CD4-positive, alpha-beta T cell treated with Interleukin-2 at 100 ng/mL for 4 hours (primary cell): ENCODE data around the gene GPR17.

Source experiments
- DNase-seq: peaks from one replicate; pipeline ENCODE4 v3.0.0-alpha.2; 2020; ENCODE audit warnings: low spot score

Gene GPR17

DNA sequence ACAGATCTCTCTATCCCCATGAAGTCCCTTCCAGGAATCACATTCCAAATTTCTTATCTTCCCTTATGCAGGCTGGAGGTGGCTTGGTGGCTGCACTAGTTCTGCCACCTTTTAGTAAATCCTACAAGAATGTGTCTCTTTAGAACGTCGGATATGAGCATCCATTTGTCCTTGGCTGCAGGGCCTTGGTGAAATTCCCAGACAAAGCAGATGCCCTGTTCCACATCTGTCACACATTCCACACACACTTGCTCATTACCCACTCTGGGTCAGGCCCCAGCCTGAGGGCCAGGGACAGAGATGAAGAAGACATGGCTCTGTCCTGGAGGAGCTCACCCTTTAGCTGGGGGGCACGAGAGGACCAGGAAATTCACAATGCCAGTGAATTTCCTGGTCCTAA is 31.2 kb upstream of the GPR17 start:
- no peak for DNase-seq

DNA sequence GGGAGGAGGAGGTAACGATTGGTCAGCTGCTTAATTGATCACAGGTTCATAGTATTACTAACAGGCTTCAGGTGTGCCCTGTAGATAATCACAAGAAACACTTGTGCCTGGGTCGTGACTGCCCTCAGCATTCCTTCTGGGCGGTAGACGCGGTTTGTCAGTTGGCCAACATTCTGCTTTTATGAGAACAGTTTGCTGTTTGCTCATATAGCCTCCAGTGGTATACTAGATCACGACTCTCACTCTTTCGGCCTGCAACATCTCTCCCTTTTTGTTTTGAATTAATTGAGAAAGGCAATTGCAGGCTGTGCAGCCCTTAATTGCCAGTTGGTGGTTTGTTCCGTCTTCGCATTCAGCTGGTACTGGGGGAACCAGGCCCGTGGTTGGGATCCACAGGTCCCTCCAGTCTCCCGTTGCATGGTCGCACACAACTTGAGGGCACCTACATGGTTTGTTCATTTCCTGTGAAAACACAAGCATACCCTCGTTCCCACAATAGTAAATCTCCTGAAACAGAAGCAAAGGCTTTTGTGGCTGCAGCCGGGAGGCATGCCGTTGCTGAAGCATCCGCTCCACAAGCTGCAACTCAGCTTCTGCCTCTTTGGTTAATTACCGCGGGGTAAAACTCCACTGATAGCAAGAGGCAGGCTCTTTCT is 30.3 kb upstream of the GPR17 start:
- DNase-seq = no peak

DNA sequence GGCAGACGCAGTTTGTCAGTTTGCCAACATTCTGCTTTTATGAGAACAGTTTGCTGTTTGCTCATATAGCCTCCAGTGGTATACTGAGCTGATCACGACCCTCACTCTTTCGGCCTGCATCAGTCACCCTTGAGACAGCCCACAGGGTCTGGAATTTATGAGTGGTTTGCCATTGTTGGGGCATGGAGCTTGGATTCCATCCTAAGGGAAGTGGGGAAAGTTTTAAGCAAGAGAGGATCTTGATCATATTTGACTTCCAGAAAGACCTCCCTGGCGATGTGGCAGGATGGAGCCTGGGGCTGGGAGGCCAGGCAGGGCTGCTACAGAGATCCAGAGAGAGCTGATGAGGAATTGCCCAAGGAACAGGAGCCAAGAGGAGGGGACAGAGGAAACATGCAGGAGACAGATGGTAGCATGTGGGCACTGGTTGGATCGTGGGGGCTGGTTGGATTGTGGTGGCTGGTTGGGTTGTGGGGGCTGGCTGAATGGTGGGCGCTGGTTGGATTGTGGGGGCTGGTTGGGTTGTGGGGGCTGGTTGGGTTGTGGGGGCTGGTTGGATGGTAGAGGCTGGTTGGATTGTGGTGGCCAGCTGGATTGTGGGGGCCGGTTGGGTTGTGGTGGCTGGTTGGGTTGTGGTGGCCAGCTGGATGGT is 27.3 kb upstream of the GPR17 start:
- no peak for DNase-seq

DNA sequence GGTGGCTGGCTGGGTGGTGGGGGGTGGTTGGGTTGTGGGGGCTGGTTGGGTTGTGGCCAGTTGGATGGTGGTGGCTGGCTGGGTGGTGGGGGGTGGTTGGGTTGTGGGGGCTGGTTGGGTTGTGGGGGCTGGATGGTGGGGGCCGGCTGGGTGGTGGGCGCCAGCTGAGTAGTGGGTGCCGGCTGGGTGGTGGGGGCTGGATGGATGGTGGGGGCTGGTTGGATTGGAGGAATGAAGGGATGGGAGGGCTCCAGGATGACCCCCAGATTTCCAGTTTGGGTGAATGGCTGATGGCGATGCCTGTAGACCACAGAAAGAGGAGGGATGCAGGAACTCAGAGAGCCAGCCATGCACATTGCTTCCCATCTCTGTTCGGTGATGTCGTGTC is 26.8 kb upstream of the GPR17 start:
- no peak for DNase-seq

DNA sequence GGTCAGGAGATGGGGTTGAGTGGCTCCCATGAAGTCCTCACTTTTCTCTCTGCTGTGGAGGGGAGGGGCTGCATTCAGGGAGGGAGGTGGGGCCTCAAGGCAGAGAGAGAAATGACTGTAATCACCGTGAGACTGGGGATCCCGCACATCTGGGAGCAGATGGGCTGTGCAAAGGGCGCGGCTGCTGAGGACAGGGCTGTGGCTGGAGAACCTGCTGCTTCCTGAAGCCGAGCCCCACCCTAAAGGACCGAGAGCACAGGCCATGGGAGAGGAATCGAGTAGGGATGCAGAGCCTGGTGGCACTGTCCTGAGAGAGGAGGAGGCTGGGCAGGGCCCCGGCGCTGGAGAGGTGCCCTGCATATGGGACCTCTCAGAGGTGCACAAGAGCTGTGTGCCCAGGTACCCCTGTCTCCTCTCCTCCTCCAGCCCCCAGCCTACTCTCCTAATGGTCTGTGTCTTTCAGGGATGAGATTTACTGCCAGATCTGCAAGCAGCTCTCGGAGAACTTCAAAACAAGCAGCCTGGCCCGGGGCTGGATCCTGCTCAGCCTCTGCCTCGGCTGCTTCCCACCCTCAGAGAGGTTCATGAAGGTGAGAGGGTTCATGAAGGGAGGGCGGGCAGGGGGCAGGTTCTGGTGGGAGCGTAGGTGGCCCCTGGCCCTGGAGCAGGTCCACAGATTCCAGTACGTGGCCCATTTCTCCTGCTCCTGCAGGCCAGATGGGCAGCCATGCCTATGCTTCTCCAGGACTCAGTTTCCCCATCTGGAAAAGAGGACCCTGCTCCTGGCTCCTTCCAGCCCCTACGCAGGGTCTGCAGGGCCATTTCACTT is 25.9 kb upstream of the GPR17 start:
- no peak for DNase-seq

DNA sequence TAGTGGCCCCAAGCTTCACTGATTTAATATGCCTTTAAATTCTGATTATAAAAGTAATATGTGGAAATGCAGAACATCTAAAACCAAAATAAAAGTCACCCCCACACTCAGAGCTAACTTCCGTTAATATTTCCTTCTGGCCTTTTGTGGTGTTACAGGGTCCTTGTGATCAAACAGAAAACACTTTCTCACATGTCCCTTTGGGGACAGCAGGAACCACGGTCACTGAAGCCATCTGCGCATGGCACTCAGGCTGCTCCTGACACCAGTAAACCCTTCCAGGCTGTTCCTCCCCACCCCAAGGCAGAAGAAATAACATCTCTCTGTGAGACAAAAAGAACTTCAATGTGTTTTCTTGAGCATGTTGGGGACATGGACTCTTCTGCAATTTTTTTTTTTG is 25.1 kb upstream of the GPR17 start:
- no peak for DNase-seq

DNA sequence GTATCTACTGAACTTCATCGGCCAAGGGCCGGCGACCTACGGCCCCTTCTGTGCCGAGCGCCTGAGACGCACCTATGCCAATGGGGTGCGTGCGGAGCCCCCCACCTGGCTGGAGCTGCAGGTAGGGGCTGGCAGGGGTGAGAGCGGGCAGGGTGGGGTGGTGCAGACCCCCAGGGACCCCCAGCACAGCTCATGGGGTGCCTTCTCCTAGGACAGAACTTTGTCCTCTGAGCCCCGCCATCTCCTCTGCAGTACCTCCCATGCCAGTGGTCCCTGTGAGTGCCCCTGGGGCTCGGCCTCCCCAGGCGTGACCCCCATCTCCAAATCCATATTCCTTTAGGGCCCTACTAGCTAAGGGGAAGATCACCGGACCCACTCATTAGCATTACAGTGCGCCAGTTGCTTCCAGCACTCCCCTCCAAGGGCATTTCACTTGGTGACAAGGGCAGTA is 23.9 kb upstream of the GPR17 start:
- DNase-seq = no peak

DNA sequence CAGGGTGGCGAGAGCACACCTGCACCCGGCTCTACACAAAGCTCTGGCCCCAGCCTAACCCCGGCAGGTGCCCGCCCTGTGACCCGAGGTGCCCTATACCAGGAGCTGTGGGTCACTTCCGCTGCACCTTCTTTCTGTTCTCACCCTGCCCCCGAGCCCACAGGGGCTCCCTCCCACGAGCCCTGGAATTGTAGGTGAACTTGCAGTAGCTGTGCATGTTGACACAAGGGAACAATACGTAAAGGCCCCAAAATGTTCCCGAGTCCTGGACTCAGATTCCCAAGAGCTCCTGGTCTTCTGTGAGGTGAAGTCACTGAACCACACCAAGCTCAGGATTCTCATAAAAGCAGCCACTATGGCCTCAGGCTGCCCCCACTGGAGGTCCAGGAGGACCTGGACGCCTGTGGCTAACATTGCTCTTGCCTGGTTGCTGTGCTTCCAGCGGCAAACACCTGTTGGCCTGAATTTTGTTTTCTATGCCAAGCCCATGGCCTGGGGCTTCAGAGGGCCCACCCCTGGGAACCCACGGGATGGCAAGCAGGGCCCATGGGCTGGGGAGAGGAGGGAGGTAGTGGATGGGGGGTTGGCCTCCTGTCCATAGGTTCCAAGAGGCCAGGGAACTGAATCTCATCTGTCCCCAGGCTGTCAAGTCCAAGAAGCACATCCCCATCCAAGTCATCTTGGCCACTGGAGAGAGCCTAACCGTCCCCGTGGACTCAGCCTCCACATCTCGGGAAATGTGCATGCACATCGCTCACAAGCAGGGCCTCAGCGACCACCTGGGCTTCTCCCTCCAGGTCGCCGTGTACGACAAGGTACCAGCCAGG is 23.2 kb upstream of the GPR17 start:
- DNase-seq = no peak

DNA sequence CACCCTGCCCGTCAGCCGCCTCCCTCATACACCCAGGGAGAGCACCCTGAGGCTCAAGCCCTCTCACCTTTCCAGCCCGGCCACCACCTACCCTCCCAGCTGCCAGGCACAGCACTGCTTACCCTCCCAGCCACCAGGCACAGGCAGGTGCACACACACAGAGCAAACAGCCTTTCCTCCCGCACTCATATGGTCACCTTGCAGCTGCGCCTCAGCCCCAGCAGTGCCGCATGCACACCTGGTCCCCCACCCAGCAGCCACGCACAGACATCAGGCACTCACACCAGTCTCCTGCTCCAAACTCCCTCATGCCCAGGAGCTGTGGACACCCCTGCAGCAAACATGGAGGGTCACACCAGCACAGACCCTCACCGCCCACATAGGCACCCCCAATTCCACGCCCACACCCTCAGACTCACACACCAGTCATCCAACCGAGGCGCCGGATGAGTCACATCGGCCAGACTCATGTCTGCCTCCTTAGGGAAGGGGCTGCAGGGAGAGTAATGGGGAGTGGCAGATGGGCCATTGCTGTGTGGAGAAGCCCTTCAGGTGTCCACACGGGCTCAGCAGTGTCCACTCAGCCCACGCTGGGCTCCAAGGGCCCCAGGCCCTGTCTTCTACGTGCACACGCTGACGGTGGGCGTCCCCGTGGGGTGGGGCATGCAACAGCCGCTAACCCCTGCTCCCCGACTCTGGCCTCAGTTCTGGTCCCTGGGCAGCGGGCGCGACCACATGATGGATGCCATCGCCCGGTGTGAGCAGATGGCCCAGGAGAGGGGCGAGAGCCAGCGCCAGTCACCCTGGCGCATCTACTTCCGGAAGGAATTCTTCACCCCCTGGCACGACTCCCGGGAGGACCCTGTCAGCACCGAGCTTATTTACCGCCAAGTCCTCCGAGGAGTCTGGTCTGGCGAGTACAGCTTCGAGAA is 22.3 kb upstream of the GPR17 start:
- no peak for DNase-seq

DNA sequence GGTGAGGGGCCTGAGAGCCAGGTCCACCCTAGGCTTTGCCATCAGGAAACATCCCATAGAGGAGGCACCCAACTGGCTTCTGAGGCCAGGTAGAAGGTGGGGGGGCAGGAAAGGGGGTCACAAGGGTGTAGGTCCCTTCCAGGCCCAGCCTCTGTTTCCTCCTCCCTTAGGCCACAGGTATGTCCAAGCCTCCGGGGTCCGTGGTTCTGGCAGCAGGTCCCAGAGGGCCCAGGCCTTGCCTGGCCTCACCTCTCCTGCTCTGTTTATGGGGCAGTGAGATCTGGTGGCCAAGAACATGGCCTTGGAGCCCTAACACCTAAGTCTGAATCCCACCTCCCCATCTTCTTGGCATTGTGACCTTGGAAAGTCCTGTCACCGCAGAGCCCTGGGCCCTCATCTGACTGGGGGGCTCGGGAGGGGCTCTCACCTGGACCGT is 21.6 kb upstream of the GPR17 start:
- DNase-seq = no peak

DNA sequence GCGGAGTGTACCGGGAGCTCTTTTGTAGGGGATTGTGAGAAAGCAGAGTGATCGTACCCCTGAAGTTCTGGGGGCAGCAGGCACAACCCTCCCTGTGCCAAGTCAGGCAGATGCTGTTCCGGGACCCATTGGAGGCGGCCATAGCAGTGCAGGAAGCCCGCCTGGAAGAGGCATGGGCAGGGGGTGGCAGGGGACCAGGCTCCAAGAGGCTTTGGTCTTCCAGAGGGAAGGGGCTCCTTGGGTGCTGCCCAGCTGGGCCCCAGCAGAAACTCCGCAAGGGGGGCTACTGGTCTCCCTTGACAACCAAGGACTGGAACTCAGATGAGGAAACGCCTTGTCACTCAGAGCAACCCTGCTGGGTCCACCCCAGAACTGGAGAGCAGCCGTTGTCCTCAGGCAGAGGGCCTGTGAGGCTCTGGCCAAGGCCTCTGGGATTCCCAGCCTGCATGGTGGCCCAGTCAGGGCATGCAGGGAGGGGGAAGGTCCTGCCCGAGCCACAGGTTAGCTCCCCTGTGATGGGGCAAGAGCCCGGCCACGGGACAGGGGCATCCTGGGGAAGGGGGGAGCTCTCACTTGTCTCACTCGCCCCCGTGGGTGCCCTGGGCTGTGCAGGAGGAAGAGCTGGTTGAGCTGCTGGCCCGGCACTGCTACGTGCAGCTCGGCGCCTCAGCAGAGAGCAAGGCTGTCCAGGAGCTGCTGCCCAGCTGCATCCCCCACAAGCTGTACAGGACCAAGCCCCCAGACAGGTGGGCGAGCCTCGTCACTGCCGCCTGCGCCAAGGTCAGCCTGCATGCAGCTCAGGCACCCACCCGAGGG is 21.0 kb upstream of the GPR17 start:
- DNase-seq = no peak

DNA sequence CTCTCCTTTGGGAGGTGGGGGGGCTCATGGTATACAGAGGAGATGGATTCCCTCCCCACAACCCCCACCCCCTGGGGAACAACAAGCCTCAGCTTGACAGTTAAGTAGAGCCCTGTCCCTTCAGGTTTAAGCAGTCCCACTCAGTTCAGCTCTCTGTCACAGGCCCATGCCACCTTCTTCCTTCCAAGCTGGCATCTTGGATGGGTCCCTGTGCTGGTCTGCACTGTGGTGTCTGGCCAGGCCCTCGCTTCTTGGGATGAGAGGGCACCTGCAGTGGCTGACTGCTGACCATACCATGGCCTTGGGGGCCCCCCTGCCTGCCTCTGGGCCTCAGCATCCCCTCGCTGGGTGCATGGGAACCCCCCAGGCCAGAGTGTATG is 20.4 kb upstream of the GPR17 start:
- no peak for DNase-seq

DNA sequence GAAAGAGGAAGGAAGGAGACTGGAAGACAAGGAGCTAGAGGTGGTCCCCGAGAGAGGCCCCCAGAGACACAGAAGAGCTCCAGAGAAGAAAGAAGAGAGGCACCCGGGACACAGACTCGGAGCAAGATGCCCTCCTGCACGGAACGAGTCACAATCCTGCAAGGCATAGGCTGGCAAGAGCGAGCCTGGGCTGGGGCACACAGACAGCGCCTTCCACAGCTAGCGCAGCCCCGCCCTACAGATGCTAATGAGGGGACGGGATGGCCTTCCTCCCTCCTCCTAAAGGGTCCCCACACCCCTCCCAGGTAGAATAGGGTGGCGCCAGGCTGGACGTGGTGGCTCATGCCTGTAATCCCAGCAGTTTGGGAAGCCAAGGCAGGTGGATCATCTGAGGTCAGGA is 19.8 kb upstream of the GPR17 start:
- no peak for DNase-seq

DNA sequence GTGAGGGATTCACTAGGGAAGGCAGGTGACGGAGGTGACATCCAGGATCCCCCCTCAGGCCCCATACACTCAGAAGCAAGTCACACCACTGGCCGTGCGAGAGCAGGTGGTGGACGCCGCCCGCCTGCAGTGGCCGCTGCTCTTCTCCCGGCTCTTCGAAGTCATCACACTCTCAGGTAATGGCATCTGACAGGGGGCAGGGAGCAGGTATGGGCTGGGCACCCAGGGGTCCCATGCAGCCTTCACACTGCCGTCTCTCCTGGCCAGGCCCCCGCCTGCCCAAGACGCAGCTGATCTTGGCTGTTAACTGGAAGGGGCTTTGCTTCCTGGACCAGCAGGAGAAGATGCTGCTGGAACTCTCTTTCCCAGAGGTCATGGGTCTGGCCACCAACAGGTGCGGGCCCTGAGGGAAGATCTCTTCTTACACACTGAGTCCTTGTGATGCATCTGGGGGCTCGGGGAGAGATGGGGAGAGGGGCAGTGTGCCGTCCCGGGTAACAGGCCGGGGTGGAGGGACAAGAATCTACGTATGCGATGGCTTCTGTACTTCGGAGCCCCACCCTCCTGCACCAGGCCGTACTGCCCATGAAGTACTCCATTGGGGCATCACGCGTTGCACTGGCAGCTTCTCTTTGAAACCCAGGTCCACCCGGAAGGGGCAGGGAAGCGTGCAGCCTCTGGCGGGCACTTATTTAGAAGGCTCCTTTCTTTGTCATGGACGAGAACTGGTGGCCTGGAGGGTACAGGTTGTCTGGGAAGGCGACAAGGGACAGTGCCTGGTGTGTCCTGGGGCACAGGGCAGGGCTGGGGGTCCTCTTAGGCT is 18.8 kb upstream of the GPR17 start:
- DNase-seq = no peak

DNA sequence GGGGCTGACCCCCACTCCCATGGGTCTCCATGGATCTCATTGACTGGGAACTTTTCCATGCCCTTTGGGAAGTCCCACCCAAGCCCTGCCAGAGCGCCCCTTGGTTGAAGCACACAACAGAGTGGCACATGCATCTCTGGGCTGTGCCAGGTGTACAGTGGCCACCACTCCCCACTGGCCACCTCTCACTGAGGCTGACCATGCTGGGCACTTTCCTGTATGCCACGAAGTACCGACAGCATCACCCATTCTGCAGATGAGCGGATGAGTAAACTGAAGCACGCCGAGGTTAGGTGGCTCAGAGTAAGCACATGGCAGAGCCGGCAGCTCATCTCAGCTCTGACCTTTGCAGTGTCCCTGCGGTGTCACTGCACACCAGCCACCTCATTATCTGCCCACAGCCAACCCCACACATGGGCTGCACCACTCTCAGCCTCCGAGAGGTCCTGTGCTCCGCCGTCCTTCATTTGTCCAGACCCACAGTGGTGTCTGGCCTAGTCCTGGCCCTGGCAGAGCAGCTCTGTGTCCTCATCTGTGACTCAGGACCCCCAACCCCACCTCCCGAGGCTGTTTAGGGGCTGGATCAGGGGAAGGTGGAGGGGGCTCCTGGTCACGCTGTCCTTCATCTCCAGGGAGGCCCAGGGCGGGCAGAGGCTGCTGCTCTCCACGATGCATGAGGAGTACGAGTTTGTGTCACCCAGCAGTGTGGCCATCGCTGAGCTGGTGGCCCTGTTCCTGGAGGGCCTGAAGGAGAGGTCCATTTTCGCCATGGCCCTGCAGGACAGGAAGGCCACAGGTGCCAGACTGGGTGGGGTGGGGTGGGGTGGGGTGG is 18.0 kb upstream of the GPR17 start:
- no peak for DNase-seq

DNA sequence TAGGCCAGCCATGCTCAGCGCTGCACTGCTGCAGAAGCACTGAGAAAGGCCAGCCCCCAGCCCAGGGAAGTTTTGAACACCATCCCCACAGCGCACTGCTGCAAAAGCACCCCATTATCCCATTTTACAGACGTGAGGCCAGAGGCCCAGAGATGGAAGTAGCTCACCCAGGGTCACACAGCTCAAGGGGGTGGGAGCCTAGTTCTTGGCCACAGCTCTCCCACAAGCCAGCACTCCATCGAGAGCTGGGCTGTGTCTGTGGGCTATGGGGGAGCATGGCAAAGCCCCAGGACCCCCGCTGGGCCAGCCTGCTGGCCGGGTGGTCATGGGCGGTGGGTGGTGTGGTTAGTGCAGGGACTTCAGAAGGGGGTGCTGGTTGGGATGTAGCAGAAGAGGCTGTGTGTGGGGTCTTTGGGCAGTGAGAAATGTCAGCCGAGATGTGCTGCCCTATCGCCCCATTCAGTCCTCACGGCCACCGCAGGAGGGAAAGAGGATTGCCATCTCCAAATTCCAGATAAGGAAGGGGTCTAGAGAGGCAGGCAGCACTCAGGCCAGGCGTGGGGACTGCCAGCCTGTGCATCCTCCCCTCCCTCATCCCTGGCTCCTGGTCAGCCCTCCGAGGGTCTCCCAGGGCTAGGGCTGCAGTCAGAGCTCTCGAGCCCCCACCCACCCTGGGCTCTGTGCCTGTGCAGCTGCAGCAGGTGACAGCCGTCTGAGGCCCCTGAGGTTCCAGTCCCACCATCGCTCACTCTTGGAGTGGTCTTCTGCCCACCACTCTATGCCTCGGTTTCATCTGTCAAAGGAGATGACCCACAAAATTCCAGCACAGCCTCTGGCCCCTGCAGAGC is 17.0 kb upstream of the GPR17 start:
- DNase-seq = no peak

DNA sequence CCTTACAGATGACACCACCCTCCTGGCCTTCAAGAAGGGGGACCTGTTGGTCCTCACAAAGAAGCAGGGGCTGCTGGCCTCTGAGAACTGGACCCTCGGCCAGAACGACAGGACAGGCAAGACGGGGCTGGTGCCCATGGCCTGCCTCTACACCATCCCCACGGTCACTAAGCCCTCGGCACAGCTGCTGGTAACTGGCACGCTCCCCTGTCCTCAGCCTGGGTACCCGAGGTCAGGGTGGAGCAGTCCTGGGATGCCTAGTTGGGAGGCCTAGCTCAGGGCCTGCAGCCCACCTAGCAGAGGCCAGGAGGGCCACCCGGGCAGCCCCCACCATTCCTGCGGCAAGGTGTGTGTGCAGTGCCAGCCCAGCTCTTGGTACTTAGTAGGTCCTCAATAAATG is 16.3 kb upstream of the GPR17 start:
- DNase-seq = no peak
